PC-3 (cell line): ENCODE measurements around the gene ACTN4.

Source experiments
- EZH2 ChIP-seq: fragments of 300-600 bp; sonication (generic); IDR thresholded peaks from one replicate; pipeline ENCODE4 v1.6.1; 2017; ENCODE audit warnings: antibody characterized with exemption, mild to moderate bottlenecking, low read length; ENCODE audit not compliant: unreplicated experiment
- EZH2phosphoT487 ChIP-seq: fragments of 300-600 bp; sonication (generic); IDR thresholded peaks from 2 replicates; pipeline ENCODE4 v1.6.1; 2018; ENCODE audit warnings: mild to moderate bottlenecking, antibody characterized with exemption, low read length, borderline replicate concordance
- TF ChIP-seq, protein P1 (sequence below): fragments of 300-600 bp; sonication (generic); conservative IDR thresholded peaks from 2 replicates; pipeline ENCODE4 v1.5.1; 2017; ENCODE audit warnings: antibody characterized with exemption, low read depth, mild to moderate bottlenecking, low read length

DNA sequence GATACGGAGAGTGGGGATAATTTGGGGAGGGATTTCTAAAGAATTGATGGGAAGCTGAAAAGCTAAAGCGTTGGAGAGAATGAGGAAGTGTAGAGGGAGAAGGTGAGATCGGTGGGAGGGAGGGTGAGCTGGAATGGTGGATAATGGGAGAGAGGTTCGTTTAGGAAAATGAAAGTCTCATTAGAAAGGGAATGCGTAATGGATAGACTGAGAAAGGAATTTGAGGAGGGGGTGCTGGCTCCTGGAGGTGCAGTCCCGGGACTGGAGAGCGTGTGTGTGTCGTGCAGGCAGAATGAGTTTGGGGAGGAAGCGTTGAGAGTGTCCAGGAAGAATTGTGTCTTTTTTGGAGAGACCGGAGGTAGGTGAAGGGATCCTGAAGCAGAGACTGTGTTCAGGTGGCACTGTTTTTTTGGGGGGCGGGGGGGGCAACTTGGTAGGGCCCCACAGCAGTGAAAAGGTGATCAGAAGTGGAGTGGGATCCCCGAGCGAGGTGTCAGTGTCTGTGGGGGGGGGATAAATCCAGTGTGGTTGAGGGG is 1.4 kb downstream of the ACTN4 start:
- TF ChIP-seq EZH2phosphoT487: no peak
- TF ChIP-seq, protein P1, sequence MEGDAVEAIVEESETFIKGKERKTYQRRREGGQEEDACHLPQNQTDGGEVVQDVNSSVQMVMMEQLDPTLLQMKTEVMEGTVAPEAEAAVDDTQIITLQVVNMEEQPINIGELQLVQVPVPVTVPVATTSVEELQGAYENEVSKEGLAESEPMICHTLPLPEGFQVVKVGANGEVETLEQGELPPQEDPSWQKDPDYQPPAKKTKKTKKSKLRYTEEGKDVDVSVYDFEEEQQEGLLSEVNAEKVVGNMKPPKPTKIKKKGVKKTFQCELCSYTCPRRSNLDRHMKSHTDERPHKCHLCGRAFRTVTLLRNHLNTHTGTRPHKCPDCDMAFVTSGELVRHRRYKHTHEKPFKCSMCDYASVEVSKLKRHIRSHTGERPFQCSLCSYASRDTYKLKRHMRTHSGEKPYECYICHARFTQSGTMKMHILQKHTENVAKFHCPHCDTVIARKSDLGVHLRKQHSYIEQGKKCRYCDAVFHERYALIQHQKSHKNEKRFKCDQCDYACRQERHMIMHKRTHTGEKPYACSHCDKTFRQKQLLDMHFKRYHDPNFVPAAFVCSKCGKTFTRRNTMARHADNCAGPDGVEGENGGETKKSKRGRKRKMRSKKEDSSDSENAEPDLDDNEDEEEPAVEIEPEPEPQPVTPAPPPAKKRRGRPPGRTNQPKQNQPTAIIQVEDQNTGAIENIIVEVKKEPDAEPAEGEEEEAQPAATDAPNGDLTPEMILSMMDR: no peak
- TF ChIP-seq EZH2: no peak
